Measurements from ENCODE around the gene LACTB.

The LACTB gene

DNA sequence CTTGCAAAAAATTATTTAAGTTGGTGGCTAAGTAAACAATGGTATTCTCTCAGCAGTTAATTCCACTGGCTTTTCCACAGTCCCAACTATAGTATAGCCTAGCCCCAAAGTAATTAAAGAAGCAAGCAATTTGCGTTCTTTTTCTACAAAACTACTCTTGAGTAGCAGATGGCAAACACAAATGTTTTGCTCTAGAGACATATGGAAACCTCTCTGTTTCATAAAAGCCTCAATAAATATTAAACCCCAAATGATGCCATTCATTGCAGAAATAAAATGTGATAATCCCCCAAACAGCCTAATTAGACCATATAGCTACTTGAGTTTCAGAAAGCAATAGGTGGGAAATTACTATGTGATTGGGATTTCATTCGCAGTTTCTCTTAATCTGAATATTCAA is 59.1 kb downstream of the LACTB start:
- DNase-seq: no peak
- ChIA-PET CTCF (interaction anchor here (0.8 to 1.9 kb wide), 3 partner anchors 11 to 15 kb away, joined by 3 to 7 read pairs (median 5); no protein-coding TSS in a partner anchor), POLR2A (no interaction called here)
- Histone ChIP-seq H3K9me3 (ENCODE audit: control extremely low read depth in 1 of 5, control insufficient read depth in 4 of 5, insufficient read depth in 2 of 5, low read depth in 1 of 5, low read length in 4 of 5) (no peaks in the 10 kb centered on the region), H3K36me3 (ENCODE audit: control insufficient read depth in 4 of 4, insufficient read depth in 4 of 4, low read length in 3 of 4) (no peaks in the 10 kb centered on the region), H3K4me3 (ENCODE audit: control insufficient read depth in 1 of 7, extremely low read depth in 1 of 7, insufficient read depth in 4 of 7, low read depth in 2 of 7, low read length in 6 of 7) (no peak overlapping the region), H3K27ac (ENCODE audit: insufficient read depth in 1 of 2, low read depth in 1 of 2, low read length in 2 of 2, poor library complexity in 1 of 2, severe bottlenecking in 2 of 2) (no peak overlapping the region), H3K4me1 (ENCODE audit: control extremely low read depth in 1 of 4, control insufficient read depth in 4 of 4, insufficient read depth in 4 of 4, low read length in 3 of 4) (no peaks in the 10 kb centered on the region), H3K27me3 (replicated peaks in 2 of 5; ENCODE audit: control insufficient read depth in 4 of 5, insufficient read depth in 5 of 5, low read length in 4 of 5) (no peaks in the 10 kb centered on the region)
- 80% methylated on average over 1 of the region's 2 CpGs for WGBS (ENCODE audit: insufficient coverage)

DNA sequence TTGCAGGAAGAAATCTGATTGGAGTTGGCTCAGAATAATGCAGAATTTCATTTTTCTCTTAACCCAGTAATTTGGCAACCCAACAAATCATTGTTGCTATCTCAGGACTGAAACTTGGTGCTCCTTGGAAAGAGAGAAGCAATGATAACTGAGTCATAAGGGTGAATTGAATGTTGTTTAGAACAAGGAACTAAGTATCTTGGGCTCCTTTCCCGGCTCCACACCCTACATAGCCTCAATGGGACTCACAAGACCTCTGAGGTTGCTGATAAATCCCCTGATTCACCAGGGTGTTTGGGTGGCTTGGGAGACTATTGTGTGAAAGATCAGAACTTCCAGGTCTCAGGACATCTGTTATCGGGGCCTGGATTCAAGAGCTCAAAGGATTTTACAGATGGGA is 60.0 kb downstream of the LACTB start:
- 100% methylated on average over 1 of the region's 2 CpGs for WGBS (ENCODE audit: insufficient coverage)
- no peaks in the 10 kb centered on the region for H3K9me3 ChIP-seq (ENCODE audit: control extremely low read depth in 1 of 5, control insufficient read depth in 4 of 5, insufficient read depth in 2 of 5, low read depth in 1 of 5, low read length in 4 of 5)
- no peak overlapping the region for H3K4me3 ChIP-seq (ENCODE audit: control insufficient read depth in 1 of 7, extremely low read depth in 1 of 7, insufficient read depth in 4 of 7, low read depth in 2 of 7, low read length in 6 of 7)
- H3K27ac ChIP-seq (ENCODE audit: insufficient read depth in 1 of 2, low read depth in 1 of 2, low read length in 2 of 2, poor library complexity in 1 of 2, severe bottlenecking in 2 of 2): no peak overlapping the region
- DNase-seq: no peak
- POLR2A ChIA-PET: interaction anchor here (0.6 kb wide), 1 partner anchor 1976 kb away, joined by 4 read pairs; no protein-coding TSS in a partner anchor
- no peaks in the 10 kb centered on the region for H3K36me3 ChIP-seq (ENCODE audit: control insufficient read depth in 4 of 4, insufficient read depth in 4 of 4, low read length in 3 of 4)
- peaks cover 0 to 2% (median 0%) of the 10 kb centered on the region in 5 experiments for H3K27me3 ChIP-seq (replicated peaks in 2 of 5; ENCODE audit: control insufficient read depth in 4 of 5, insufficient read depth in 5 of 5, low read length in 4 of 5)
- no peaks in the 10 kb centered on the region for H3K4me1 ChIP-seq (ENCODE audit: control extremely low read depth in 1 of 4, control insufficient read depth in 4 of 4, insufficient read depth in 4 of 4, low read length in 3 of 4)
- CTCF ChIA-PET: interaction anchor here (0.8 kb wide), 1 partner anchor 14 kb away, joined by 5 read pairs; no protein-coding TSS in a partner anchor

DNA sequence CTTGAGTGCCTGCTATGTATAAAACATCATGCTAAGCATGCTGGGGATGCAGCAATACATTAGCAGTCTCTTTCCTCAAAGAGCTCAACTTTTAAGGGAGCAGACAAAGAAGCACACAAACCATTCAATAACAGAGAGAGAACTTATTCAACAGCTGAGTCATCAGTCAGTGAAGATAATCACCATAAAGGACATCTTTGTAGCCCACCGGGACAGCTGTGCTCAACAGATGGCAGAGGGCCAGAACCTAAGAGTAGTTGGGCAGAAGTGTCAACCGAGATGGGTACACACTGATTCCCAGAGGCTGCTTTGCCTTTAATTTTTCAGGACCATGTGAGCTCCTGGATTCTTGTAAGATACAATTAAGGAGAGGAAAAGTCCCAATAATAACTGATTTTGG is 63.5 kb downstream of the LACTB start:
- peaks cover 0 to 2% (median 0%) of the 10 kb centered on the region in 5 experiments for H3K27me3 ChIP-seq (replicated peaks in 2 of 5; ENCODE audit: control insufficient read depth in 4 of 5, insufficient read depth in 5 of 5, low read length in 4 of 5)
- H3K9me3 ChIP-seq (ENCODE audit: control extremely low read depth in 1 of 5, control insufficient read depth in 4 of 5, insufficient read depth in 2 of 5, low read depth in 1 of 5, low read length in 4 of 5): no peaks in the 10 kb centered on the region
- ChIA-PET CTCF (interaction anchor here (0.9 to 1.5 kb wide), 5 partner anchors 19 to 76 kb away, joined by 3 to 6 read pairs (median 4); no protein-coding TSS in a partner anchor), POLR2A (no interaction called here)
- H3K4me3 ChIP-seq (ENCODE audit: control insufficient read depth in 1 of 7, extremely low read depth in 1 of 7, insufficient read depth in 4 of 7, low read depth in 2 of 7, low read length in 6 of 7): no peak overlapping the region
- 93% methylated on average over 2 of the region's 2 CpGs for WGBS (ENCODE audit: insufficient coverage)
- DNase-seq: no peak
- H3K36me3 ChIP-seq (ENCODE audit: control insufficient read depth in 4 of 4, insufficient read depth in 4 of 4, low read length in 3 of 4): no peaks in the 10 kb centered on the region
- no peak overlapping the region for H3K27ac ChIP-seq (ENCODE audit: insufficient read depth in 1 of 2, low read depth in 1 of 2, low read length in 2 of 2, poor library complexity in 1 of 2, severe bottlenecking in 2 of 2)
- peaks cover 2 to 12% (median 8%) of the 10 kb centered on the region in 4 experiments for H3K4me1 ChIP-seq (ENCODE audit: control extremely low read depth in 1 of 4, control insufficient read depth in 4 of 4, insufficient read depth in 4 of 4, low read length in 3 of 4)

DNA sequence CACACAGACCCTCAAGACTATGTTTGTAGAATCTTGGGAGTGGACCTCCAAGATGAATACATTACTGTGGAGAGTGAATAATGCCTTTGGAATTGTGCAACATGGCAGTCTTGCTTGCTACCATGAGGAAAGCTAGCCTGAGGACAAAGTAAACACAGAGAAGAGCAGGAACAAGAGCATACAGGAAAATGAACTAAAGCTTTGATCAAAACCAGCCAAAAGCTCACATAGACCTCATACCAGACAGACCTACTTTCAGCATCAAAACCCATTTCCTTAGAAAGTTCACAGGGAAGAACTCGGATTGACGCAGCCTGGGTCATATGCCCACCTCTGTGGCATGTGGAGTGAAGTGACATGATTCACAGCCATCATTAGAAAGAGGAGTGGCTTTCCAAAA is 64.4 kb downstream of the LACTB start:
- ChIA-PET CTCF (interaction anchor here (1.1 to 1.2 kb wide), 3 partner anchors 10 to 48 kb away, joined by 3 to 4 read pairs (median 3); no protein-coding TSS in a partner anchor), POLR2A (no interaction called here)
- DNase-seq: no peak
- Histone ChIP-seq H3K9me3 (ENCODE audit: control extremely low read depth in 1 of 5, control insufficient read depth in 4 of 5, insufficient read depth in 2 of 5, low read depth in 1 of 5, low read length in 4 of 5) (no peaks in the 10 kb centered on the region), H3K36me3 (ENCODE audit: control insufficient read depth in 4 of 4, insufficient read depth in 4 of 4, low read length in 3 of 4) (no peaks in the 10 kb centered on the region), H3K27ac (ENCODE audit: insufficient read depth in 1 of 2, low read depth in 1 of 2, low read length in 2 of 2, poor library complexity in 1 of 2, severe bottlenecking in 2 of 2) (no peak overlapping the region), H3K27me3 (replicated peaks in 2 of 5; ENCODE audit: control insufficient read depth in 4 of 5, insufficient read depth in 5 of 5, low read length in 4 of 5) (peaks cover 0 to 2% (median 0%) of the 10 kb centered on the region in 5 experiments), H3K4me1 (ENCODE audit: control extremely low read depth in 1 of 4, control insufficient read depth in 4 of 4, insufficient read depth in 4 of 4, low read length in 3 of 4) (peaks cover 11 to 20% (median 17%) of the 10 kb centered on the region in 4 experiments), H3K4me3 (ENCODE audit: control insufficient read depth in 1 of 7, extremely low read depth in 1 of 7, insufficient read depth in 4 of 7, low read depth in 2 of 7, low read length in 6 of 7) (no peak overlapping the region)
- WGBS (ENCODE audit: insufficient coverage): 100% methylated on average over 2 of the region's 2 CpGs

DNA sequence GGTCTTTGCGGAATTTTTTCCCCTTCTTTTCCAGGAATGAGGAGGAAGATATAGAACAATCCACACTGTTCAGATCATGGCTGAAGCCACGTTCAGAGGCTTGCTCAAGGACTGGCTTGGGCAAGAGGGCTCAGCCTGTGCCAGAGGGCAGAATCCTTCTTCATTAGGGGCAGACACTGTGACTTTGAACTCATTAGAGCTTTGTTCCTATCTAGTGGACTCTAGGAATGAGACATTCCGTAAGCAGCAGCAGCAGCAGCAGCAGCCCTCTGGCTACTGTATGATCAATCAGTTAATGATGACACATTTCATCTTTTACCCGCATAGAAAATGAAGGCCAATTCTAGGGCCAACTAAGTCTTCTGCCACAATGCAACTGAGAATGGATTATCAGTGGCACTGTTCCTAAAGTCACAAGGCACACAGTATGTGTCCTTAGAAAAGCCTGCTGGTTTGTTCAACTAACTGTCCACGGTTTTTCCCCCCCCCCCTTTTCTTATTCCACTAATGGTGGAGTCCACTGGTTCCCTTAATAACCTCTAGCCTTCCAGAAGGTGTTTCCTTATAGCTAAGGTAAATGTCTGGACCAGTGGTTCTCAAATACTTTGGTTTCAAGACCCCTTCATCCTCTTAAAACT is 66.0 kb downstream of the LACTB start:
- H3K27me3 ChIP-seq (replicated peaks in 2 of 5; ENCODE audit: control insufficient read depth in 4 of 5, insufficient read depth in 5 of 5, low read length in 4 of 5): peaks cover 0 to 2% (median 0%) of the 10 kb centered on the region in 5 experiments
- H3K9me3 ChIP-seq (ENCODE audit: control extremely low read depth in 1 of 5, control insufficient read depth in 4 of 5, insufficient read depth in 2 of 5, low read depth in 1 of 5, low read length in 4 of 5): no peaks in the 10 kb centered on the region
- 92% methylated on average over 4 of the region's 5 CpGs for WGBS (ENCODE audit: insufficient coverage)
- H3K36me3 ChIP-seq (ENCODE audit: control insufficient read depth in 4 of 4, insufficient read depth in 4 of 4, low read length in 3 of 4): no peaks in the 10 kb centered on the region
- CTCF ChIA-PET: interaction anchor here (0.7 to 1.4 kb wide), 3 partner anchors 16 to 281 kb away, joined by 3 to 7 read pairs (median 3); no protein-coding TSS in a partner anchor
- H3K27ac ChIP-seq (ENCODE audit: insufficient read depth in 1 of 2, low read depth in 1 of 2, low read length in 2 of 2, poor library complexity in 1 of 2, severe bottlenecking in 2 of 2): no peak overlapping the region
- H3K4me3 ChIP-seq (ENCODE audit: control insufficient read depth in 1 of 7, extremely low read depth in 1 of 7, insufficient read depth in 4 of 7, low read depth in 2 of 7, low read length in 6 of 7): no peak overlapping the region
- POLR2A ChIA-PET: no interaction called here
- no peak for DNase-seq
- peaks cover 24 to 37% (median 33%) of the 10 kb centered on the region in 4 experiments for H3K4me1 ChIP-seq (ENCODE audit: control extremely low read depth in 1 of 4, control insufficient read depth in 4 of 4, insufficient read depth in 4 of 4, low read length in 3 of 4)

DNA sequence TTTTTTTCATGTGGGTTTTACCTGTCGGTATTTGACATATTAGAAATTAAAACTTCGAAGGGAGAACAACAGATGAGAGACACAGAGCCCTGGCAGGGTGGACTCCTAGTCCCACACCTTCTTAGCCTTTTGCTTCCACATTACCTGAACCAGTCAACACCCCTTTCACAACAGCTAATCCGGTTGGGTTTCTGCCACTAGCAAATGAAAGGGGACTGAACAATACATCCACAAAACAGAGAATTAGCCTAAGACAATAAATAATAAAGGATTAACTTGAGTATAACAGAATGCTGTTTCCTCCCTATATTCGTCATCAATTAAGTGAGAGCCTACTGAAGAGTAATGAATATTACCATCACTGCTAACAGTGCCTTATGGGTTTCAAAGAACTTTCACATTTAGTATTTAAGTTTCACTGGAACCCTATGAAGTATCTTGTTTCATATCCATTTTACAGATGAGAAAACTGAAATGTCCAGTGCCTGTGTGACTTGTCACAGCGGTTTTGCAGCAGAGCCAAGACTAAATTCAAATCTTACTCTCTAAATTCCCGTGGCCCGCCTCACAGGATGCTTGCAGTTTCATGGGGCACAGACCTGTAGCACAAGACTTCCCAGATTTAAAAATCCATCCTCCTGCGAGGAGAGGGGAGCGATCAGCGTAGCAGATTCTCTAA is 66.7 kb downstream of the LACTB start:
- no peaks in the 10 kb centered on the region for H3K9me3 ChIP-seq (ENCODE audit: control extremely low read depth in 1 of 5, control insufficient read depth in 4 of 5, insufficient read depth in 2 of 5, low read depth in 1 of 5, low read length in 4 of 5)
- H3K4me1 ChIP-seq (ENCODE audit: control extremely low read depth in 1 of 4, control insufficient read depth in 4 of 4, insufficient read depth in 4 of 4, low read length in 3 of 4): peaks cover 30 to 44% (median 40%) of the 10 kb centered on the region in 4 experiments
- 34% methylated on average over 7 of the region's 10 CpGs for WGBS (ENCODE audit: insufficient coverage)
- DNase-seq: no peak
- H3K27ac ChIP-seq (ENCODE audit: insufficient read depth in 1 of 2, low read depth in 1 of 2, low read length in 2 of 2, poor library complexity in 1 of 2, severe bottlenecking in 2 of 2): peak overlapping the region in 1 of 2 experiments; percentile 7
- H3K4me3 ChIP-seq (ENCODE audit: control insufficient read depth in 1 of 7, extremely low read depth in 1 of 7, insufficient read depth in 4 of 7, low read depth in 2 of 7, low read length in 6 of 7): peak overlapping the region; percentile 45 to 97 (median 87)
- POLR2A ChIA-PET: no interaction called here
- H3K36me3 ChIP-seq (ENCODE audit: control insufficient read depth in 4 of 4, insufficient read depth in 4 of 4, low read length in 3 of 4): no peaks in the 10 kb centered on the region
- CTCF ChIA-PET: interaction anchor here (0.7 to 1.4 kb wide), 5 partner anchors 15 to 280 kb away, joined by 3 to 7 read pairs (median 3); no protein-coding TSS in a partner anchor
- peaks cover 0 to 2% (median 0%) of the 10 kb centered on the region in 5 experiments for H3K27me3 ChIP-seq (replicated peaks in 2 of 5; ENCODE audit: control insufficient read depth in 4 of 5, insufficient read depth in 5 of 5, low read length in 4 of 5)

Data from common myeloid progenitor, CD34-positive (primary cell).